Activated CD4-positive, CD25-positive, alpha-beta regulatory T cell treated with anti-CD3 and anti-CD28 coated beads, Interleukin-2, amount 50 U/mL, for 72 hours (primary cell): ENCODE results near the gene EIF5.
"Not testable (repeated sequence)": the region's sequence is repeated elsewhere in the genome, so short reads cannot be mapped to it uniquely, and the experiment has no call there.

Experiments
- DNase-seq: peaks from one replicate; pipeline ENCODE4 v3.0.0; 2021

Gene EIF5

GRCh38 chr14:103337794-103338193 lies 3.8 kb downstream of the EIF5 start:
- DNase-seq, result no peak

- DNase-seq, result no peak
Measured at GRCh38 chr14:103339561-103339960, 5.5 kb downstream of the EIF5 start.

GRCh38 chr14:103340480-103341212 lies 6.6 kb downstream of the EIF5 start:
- DNase-seq, result no peak

DNA sequence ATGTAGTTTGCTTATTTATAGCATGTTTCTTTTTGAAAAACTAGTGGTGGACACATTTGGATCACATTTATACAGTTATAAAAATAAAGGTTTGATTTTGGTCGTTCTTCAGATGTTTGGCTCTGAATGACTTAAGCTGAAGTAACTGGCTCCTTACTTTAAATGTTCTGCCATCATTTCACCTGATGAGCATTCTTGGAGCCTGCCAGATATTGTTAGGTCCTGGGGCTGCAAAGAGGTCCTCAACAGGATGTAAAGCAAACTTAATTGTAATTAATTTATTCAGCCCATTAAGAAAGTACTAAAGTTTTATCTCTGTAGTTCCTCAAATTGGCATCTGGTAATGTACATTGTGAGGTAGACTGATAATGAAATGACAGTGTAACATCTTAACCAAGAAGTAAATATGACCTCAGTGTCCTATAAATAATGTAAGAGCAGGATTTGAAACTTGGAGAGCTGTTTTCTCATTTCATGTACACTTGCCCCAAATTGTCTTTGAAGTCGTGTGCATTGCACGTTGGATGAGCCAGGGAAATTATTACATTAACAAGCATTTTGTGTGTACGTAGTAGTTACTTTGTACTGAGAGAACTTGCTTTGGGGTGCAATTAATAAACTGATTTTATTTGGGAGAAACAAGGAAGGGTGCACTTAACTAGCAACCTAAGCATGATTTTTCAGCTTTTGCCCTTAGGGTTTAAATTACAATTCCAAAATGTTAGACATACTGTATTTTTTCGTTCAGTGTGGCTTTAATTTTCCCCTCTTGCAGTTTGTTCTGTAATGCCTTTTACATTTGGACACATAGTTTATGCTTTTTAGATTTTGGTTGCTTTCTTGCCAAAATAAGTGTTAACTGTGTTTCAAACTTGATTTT lies 7.5 kb downstream of the EIF5 start:
- DNase-seq, result no peak

GRCh38 chr14:103343164-103343879 lies 9.3 kb downstream of the EIF5 start:
- no peak for DNase-seq

DNA sequence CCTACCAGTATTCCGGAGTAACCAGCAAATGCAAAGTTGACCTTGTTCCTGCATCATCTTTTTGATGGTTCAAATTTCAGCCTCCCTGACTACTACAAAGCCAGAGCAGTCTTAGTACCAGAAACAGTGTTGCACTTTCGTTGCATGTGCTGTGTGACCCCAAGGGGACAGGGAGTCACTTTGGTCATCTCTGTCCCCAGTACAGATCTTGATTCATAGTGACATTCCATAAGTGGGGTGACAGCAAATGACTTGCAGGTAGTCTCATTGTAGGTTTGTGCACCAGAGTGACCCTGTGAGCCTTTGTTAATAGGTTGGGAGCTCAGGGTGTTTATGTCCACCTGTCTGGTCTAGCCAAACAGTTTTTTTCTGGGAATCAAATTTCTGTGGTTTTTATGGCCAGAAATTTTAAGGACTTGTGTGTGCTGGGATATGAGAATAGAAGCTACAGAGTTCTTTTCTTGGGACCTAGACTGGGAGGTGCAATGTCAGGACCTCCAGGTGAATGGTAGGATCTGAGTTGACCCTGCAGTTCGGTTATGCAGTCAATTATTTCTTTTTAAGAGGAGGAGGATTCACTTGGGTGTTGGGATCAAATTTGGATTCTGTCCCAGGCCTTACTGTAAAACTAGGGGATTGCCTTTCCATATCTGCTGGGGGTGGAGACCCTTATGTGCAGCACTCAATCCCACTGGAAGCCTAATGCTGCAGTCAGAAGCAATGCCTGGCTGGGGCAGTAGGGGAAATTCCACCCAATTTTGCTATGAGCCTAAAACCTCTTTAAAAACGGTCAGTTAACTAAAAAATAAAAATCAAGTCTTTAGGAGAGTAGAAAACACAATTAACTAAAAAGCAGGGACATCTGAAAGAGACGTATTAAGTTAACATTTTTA lies 10.1 kb downstream of the EIF5 start:
- DNase-seq, result no peak

DNA sequence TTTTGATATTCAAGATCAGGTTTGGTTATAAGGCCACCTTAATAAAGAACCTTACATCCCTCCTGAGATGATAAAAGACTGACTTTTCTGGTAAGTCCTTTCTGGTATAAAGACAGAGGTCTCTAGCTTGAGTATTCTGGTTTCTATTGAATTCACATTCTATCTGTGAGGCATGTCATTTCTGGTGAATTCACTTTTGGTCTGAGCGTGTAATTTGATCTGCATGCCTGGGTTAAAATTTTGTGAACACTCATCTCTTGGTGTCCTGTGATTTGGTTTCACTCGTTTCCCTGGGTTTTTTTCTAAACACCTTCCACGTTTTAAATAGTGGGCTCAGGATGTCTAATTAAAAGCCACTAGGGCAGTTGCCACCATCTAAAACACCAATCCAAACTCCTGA lies 12.2 kb downstream of the EIF5 start:
- DNase-seq, result no peak

DNA sequence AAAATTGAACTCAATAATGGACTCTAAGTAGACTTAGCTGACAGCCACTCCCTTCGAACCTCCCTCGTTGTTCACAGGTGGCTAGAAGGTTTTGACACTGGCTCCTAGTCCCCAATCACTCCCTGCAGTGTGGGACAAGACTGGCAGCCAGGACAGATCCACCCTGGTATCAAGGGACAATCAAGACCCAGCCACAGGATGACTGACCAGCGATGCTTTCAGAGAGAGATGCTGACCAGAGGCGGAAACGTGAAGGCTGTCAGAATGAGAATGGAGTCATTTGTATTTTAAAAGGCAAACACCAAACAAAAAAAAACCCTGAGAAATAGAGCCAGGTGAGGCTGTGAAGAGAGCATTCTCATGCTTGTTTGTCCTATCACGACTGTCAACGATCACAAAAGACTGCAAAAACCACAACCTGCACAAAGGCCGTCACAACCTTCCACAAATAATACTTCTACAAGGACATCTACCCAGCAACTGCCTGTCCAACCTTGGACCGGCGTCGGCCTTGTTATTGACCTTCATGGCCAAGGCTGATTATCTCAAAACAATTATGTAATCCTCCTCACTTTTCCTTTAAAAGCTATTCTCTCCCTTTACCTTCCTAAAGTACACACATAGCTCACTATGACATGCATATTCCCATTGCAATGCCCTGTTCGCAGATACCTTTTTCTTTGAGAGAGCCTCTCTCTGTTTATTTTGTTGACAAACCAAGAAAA lies 13.2 kb downstream of the EIF5 start:
- DNase-seq, result no peak

DNA sequence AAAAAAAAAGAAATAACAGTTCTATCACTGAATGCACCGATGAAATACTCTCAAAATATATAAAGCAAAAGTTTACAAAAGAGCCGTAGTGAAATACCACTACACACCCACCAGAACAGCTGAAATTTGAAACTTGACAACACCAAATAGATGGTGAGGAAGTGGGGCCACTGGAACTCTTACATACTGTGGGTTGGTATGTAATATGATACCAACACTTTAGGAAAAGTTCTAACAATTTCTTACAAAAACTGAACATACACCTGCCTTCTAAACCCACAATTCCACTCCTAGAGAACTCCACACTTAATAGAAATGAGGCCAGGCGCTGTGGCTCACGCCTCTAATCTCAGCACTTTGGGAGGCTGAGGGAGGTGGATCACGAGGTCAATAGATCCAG lies 14.1 kb downstream of the EIF5 start:
- no peak for DNase-seq

GRCh38 chr14:103349982-103350381 lies 15.9 kb downstream of the EIF5 start:
- DNase-seq, result no peak

GRCh38 chr14:103353362-103353761 lies 19.3 kb downstream of the EIF5 start:
- no peak for DNase-seq

DNA sequence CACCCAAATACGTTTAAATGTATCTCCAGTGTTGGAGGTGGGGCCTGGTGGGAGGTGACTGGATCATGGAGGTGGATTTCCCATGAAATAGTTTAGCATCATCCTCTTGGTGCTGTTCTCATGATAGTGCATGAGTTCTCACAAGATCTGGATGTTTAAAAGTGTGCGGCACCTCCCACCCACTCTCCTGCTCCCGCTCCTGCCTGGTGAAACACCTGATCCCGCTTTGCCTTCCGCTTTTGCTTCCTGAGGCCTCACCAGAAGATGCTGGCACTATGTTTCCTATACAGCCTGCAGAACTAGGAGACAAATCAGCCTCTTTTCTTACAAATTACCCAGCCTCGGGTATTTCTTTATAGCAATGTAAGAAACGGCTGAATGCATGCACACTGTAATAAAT lies 20.1 kb downstream of the EIF5 start:
- DNase-seq, result no peak

DNA sequence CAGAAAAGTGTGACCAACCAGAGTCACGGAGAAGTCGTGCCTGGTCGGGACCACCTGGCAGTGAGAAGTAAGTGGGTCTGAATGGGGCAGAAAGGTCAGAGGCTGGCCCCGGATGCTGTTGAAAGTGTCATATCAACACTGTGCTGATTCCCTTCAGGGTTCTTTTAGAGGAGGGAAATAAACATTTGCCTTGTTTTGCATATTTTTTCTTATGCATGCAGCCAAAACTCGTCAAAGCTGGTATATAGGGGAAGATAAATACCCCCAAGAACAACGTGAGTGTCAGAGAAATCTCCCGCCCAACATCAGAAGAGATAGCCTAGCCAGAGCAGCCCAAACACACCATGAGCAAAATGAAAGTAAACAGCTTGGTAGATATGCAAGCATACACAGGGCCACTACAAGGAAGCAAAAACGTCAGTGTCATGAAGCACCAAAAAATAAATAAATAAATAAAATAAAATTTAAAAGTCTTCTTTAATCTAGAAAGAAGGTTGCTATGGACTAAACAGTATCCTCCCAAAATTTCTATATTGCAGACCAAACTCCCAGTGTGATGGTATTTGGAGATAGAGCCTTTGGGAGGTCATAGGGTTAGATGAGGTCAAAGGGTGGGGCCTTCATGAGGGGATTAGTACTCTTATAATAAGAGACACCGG lies 22.1 kb downstream of the EIF5 start:
- DNase-seq, result no peak

DNA sequence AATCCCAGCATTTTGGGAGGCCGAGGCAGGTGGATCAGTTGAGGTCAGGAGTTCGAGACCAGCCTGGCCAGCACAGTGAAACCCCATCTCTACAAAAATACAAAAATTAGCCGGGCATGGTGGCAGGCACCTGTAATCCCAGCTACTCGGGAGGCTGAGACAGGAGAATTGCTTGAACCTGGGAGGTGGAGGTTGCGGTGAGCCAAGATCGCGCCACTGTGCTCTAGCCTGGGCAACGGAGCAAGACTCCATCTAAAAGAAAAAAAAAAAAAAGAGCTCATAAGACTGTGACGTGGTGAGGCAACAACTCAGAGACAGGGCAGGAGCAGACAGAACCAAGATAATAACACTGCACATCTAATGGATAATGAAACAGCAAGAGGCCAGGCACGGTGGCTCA lies 23.5 kb downstream of the EIF5 start:
- DNase-seq, result not testable (repeated sequence)

- no peak for DNase-seq
Measured at GRCh38 chr14:103360548-103360947, 26.5 kb downstream of the EIF5 start.

DNA sequence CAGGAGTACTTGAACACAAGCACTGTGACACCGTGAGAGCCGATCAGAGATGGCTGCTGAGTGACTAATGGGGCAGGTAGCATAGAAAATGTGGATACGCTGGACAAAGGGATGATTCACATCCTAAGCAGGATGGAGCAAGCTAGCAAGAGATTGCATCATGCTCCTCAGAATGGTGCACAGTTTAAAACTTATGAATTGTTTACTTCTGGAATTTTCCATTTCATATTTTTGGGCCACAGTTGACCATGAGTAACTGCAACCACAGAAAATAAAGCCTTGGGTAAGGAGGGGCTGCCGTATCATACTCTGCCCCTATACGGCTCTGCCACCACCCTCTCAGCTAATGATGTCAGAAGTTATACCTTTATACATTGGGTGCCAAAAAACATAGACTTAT lies 27.8 kb downstream of the EIF5 start:
- no peak for DNase-seq

DNA sequence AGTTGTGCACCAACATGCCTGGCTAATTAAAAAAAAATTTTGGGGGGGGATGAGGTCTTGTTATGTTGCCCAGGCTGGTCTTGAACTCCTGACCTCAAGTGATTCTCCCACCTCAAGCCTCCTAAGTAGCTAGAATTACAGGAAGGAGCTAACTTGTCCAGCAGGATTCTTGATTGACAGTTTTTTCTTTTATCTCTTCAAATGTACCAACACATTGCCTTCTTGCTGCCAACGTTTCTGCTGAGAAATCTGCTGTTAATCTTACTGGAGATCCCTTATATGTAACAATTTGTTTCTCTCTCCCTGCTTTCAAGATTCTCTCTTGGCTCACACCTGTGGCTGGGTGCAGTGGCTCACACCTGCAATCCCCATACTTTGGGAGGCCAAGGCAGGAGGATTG lies 28.7 kb downstream of the EIF5 start:
- no peak for DNase-seq

- DNase-seq, result no peak
Measured at GRCh38 chr14:103366741-103367140, 32.7 kb downstream of the EIF5 start.

- no peak for DNase-seq
Measured at GRCh38 chr14:103367995-103368394, 34.0 kb downstream of the EIF5 start.

GRCh38 chr14:103370087-103370486 lies 36.0 kb downstream of the EIF5 start:
- no peak for DNase-seq

DNA sequence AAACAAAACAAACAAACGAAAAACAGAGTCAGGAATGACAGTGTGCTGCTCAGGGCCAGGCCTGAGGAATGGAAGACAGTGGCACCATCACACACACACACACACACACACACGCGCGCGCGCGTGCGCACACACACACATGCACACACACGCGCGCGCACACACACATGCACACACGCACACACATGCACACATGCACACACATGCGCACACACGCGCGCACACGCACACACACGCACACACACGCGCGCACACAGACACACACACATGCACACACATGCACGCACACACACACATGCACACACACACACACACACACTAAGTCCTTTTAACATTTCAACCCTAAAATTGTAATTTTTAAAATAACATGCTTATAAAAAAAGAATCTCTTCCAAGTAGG lies 38.0 kb downstream of the EIF5 start:
- no peak for DNase-seq
